HG02938 (cell line): ENCODE data around the gene CD4.
A peak's percentile ranks its signal among the peaks of the same experiment; 100 is the strongest.

Experiments used
- ATAC-seq: cut with Tn5 transposase; IDR thresholded peaks from one replicate; pipeline ENCODE4 v1.9.1; 2021; ENCODE audit warnings: mild to moderate bottlenecking, moderate library complexity; ENCODE audit not compliant: unreplicated experiment

Gene CD4

DNA sequence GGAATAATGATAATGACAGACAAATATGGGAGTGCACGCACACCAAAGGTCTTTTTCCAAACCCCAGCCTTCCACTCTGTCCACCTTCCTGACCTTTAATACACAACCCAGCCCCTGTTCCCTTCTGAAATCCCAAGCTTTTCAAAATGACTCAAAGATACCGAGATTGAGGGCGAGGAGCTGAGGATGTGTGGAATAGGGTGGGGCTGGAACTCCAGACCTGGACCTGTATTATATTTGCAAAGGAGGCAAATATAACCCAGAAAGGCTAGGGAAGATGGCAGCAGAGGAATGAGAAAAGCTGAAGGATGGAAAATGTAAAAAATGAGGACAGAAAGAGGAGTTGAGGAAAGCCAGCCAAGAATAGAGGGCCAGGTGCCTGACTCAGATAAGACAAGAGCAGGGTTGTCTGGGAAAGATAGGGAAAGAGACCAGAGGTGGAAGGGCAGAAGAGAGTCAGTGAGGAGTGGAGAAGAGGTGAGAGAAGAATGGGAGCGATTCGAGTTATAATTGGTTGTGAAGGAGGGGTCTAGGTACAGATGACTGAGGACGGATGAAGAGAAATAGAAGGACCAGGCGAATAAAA, 24.2 kb upstream of the CD4 start:
- ATAC-seq, result no peak

DNA sequence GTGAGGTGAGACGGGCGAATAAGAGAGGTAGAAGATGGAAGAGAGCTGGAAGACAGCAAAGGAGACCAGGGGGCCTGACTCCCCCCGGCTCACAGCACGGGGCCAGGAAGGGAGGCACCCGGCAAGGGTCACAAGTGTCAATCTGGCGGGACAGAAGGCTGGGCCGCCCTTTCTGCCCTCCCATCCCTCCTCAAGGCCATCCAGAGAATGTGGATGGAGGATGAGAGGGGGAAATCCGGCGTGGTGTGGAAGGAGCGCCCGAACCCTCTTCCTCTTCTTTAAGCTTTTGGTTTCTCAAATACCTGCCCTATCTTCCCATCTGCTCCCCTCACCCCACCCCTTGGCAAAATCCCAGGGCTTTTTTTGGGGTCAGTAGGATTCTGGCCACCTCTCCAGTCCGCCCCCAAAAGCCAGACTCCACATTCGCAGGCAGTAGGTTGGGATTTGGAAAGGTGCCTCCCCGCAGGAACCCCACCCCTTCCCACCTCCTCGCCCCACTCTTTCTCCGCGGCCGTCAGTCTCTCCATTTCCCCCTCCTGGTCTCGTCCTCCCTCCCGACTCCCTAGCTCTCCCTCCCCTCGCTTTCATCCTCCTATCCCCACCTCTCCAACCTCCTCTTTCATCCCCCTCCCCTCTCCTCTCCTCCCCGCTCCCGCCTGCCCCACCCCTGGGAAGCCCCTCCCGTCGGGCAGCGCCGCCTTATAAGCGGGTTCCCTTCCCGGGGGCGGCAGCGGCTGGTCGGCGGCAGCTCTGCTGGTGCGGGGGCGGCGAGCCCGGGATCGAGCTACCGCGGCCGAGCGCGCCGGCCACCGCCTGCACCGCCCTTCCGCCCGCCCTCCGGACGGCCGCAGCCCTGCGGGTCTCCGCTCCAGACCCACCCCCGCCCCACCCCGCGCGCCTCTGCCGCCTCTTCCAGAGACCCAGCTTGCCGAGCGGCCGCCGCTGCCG, 23.4 kb upstream of the CD4 start, which contains the start of gene PTMS:
PTMS (plus strand) TSS at position 730 of the 948 bp plus-strand sequence. CDS start 343 bp downstream, outside the sequence.
- peak; percentile 6 for ATAC-seq

DNA sequence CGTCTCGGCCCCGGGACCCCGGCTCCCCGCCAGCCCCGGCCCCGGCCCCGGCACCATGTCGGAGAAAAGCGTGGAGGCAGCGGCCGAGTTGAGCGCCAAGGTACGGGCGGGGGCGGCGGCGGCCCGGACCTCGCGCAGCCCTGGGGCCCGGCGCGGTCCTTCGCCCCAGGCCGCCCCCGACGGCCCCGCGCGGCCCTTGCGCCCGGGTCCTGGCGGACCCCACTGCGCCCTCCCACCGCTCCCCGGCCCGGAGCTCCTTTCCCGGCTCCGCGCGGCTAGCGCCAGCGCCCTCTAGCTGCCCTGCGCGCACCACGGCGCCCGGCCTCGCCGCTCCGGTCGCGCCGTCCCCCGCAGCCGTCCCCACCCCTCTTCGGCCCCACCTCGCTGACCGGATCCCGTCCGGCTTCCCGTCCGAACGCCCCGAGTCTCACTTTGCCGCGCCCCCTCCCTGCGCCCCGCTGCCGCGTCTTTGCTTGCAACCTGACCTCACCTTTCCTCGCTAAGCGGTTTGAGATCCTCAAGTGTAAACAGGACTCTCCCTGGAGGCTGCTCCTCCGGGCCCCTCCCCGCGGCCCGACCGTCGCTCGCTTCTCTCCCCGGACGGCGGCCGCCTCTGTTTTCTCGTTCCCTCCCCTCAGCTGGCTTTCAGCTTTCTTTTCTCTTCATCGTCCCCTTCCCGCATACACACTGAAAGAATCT, 22.5 kb upstream of the CD4 start:
- ATAC-seq, result peak; percentile 36

DNA sequence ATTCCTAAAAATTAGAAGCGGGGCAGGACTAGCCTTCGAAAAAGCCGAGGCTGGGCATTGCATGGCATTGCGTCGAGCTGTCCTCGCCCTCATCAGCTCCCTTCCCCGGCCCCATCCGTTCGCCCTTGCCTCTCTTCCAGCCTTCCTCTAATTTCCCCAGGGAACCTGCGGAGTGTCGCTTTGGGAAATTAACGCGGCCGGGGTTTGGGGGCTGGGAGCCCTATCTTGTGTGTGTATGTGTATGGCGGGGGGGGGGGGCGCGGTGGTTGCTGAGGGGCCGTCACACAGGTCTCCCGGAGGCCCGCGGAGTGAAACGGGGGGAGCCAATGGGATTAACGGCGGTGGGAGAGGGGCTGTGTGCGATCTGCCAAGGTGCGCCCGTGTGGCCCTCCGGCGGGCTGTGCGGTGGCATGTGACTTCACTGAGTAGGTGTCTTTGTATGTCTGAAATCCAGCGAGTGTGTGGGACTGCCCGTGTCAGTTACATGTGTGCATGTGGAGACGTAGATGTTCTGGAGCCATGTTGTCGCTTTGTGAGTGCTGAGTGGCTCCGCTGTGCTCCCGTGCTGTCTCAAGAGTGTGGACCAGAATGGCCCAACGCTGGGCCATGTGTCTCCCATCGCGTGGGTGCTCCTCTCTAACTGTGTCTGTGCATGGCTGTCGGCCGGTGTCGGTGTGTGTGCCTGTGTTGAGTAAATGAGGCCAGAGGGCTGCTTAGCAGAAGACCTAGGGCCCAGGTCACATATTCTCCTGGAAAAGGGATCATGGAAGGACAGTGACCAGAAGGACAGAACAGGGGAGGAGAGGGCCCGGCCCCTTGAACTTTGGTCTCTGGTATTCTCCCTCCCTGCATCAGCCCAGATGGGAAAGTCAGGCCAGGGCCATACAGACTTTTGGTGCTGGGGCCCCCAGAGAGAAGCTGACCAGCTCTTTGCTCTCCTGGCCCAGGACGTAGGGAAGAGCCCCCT, 21.7 kb upstream of the CD4 start:
- no peak for ATAC-seq

DNA sequence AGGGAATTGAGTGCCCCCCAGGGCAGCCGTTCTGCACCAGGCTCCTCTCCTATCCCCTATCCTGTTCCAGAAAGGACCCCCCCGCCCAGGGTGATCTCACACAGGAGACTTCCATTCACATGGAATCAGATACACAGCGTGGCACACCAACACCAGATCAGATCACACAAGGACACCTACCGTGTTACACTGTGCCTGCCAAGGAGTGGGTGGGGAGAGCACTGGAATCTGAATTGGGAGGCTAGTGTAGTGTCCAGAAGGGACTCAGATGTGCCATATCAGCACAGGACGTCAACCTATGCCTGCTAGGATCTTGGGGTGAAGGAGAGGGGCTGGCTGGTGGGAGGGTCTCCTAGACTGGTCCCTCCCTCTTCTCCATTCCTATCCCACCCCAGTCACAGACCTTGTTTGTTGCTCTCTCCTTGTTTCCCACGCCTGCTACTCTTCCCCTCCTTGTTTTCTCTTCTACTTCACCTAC, 20.9 kb upstream of the CD4 start:
- no peak for ATAC-seq

DNA sequence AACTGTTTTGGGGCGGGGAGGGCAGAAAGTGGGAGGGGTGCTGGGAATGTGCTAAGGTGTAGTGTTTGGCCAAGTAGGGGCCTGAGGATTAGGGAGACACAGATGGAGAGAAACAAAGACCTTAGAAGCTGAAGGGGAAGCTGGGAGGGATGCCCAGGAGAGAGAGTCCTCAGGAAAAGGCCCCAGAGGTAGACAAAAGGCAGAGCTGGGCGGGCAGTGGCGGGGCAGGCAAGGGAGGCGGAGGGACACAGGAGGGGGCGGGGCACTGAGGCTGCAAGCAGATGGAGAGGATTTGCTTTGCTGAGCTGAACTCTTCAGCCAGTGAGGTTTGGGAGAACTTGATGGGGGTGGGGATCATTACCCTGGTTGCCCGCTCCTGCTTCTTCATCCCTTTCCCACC, 20.3 kb upstream of the CD4 start:
- no peak for ATAC-seq

DNA sequence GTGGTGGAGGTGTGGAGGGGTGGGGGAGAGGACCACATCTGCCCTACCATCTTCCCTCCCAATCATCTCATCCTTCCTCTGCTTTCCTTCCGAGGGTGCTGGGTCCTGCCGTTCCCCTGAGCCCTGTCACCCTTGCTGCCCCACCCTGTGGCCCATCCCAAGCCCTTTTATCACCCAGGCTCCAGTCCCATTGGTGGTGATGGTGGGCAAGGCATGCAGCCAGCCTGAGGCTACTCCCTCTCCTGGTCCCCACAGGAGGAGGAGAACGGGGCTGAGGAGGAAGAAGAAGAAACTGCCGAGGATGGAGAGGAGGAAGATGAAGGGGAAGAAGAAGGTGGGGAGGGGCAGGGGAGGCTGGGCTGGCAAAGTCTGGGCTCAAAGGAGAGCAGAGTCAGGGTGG, 19.7 kb upstream of the CD4 start:
- no peak for ATAC-seq

DNA sequence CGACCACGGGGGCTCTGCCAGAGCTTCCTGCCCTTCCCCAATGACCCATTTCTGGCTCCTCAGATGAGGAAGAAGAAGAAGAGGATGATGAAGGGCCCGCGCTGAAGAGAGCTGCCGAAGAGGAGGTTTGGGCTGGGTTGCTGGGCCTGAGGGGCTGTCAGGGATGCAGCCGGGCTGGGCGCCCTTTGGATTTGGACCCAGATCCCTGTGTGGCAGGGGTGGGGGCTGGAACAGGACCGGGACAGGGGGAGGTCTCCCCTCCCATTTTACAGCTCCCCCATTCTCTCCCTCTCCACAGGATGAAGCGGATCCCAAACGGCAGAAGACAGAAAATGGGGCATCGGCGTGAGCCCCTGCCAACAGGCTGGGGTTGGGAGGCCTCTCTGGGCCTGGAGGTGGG, 19.2 kb upstream of the CD4 start:
- ATAC-seq, result no peak

DNA sequence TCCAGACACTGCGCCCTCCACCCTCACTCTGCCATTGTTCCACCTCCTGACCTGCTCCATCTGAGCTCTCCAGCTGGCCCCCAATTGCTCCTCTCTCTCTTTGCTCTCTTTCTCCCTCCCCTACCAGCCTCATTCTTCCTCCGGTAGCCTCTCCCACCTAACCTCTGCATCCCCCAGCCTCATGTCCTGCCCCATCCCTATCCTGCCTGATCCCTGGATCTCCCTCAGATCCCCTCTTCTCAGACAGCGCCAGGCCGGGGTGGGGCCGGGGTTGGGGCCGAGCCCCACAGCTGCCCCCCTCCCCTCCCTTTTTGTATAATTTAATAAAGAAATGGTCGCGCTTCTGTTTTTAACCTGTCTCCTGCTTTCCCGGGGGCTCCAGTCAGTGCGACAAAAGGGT, 18.7 kb upstream of the CD4 start:
- ATAC-seq, result no peak

DNA sequence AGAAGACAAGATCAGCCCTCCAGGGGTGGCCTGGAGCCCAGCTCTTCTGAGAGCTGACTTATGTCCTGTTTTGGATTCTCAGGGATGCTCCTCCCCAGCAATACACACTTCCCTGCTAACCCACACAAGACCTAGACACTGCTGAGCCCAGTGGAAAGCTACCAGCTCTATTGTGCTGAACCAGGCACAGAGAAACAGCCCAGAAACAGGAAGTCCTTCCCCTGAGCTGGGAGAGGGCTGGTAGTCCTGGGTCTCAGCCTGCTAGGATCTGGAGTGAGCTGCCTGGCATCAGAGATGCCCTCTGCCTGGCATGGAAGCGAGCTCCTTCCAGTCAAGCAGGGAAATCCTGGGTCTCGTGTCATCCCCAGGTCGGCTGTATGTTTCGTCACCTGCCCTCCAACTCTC, 18.2 kb upstream of the CD4 start:
- no peak for ATAC-seq

DNA sequence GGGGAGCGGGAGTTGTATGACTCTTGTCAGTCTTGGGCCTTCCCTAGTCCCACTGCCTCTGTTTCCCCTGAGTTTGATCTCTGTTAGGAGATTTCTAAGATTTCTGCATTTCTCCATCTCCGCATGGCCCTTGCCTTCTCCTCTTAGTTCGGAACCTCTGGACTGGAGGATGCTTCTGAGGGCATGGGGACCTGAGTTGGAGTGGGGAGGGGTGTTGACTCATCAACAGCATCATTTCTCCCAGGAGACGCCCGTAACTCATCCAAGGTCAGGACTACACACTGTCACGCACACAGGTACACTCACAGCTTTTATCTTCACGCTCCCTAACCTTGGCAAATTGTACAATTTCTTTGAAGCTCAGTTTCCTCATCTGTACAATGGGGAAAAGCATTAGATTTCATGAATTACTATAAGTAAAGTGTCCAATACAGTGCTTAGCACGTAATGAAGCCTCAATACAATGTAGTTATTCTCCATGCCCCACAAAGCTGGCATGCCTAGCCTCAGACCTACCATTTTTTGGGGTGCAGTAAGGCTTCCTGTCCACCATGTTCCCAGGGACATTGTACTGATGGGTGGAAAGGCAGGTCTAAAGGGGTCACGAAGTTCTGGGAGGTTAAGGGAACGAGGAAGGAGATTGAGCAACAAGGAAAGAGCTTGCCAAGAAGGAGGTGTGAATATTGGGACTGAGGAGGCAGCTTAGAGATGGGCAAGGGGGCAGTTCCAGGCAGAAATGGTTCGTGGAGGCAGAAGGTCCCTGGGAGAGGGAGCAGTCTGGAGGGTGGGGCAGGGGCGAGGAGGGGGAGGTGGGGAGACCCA, 17.6 kb upstream of the CD4 start:
- no peak for ATAC-seq

DNA sequence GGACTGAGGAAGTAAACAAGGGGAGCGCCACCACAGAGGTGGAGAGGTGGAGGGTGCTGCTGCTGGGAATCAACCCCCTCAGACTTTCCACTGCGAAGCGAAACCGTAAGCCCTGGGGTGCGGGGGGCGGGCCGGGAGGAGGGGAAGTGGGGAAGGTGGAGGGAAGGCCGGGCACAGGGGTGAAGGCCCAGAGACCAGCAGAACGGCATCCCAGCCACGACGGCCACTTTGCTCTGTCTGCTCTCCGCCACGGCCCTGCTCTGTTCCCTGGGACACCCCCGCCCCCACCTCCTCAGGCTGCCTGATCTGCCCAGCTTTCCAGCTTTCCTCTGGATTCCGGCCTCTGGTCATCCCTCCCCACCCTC, 17.0 kb upstream of the CD4 start, which contains the start of gene LAG3:
LAG3 (plus strand) TSS at position 190 of the 365 bp plus-strand sequence. CDS start 333 bp downstream, outside the sequence.
- ATAC-seq, result no peak

DNA sequence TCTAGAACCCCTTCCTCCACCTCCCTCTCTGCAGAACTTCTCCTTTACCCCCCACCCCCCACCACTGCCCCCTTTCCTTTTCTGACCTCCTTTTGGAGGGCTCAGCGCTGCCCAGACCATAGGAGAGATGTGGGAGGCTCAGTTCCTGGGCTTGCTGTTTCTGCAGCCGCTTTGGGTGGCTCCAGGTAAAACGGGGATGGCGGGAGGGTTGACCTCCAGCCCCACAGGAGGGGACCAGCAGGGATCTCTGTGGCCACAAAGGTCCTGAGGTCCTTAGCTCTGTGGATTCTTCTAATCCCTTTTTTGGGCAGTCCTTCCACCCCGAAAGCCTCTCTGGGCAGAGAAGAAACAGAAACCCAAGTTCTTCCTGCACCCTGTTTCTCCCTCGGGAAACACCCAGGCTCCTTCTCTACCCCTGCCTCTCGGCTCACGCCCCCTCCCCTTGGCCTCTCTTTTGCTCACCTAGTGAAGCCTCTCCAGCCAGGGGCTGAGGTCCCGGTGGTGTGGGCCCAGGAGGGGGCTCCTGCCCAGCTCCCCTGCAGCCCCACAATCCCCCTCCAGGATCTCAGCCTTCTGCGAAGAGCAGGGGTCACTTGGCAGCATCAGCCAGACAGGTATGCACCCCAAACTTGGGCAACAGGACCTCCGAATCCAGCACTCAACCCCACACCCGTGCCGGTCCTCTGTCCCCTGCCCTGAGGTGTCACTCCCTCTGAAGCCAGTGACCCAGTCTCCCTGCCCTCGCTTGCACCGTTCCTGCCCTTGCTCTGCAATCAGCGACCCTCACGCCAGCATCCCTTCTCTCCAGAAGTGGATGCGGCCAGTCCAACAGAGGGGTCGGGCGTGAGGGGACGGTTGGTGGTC, 16.4 kb upstream of the CD4 start:
- no peak for ATAC-seq

DNA sequence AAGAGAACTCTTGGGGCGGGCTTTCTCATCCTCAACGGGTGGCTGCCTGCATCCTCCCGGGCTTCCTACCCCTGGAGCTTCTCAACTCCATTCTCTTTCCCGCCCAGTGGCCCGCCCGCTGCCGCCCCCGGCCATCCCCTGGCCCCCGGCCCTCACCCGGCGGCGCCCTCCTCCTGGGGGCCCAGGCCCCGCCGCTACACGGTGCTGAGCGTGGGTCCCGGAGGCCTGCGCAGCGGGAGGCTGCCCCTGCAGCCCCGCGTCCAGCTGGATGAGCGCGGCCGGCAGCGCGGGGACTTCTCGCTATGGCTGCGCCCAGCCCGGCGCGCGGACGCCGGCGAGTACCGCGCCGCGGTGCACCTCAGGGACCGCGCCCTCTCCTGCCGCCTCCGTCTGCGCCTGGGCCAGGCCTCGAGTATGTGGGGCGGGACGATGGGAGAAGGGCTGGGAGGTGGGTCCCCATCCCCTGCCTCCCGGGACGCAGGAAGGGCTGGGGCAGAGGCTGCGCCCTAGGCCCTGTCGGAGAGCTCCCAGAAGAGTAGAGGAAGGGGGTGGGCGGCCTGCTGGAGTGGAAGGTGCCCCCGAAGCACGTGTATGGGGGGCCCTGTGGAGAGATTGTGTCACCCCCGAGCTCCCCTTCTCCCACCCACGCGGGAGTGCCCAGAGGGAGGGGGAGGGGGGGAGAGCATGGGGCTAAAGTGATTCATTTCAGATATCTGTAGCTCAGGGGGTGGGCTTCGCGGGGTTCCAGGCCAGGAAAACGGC, 15.6 kb upstream of the CD4 start:
- no peak for ATAC-seq

DNA sequence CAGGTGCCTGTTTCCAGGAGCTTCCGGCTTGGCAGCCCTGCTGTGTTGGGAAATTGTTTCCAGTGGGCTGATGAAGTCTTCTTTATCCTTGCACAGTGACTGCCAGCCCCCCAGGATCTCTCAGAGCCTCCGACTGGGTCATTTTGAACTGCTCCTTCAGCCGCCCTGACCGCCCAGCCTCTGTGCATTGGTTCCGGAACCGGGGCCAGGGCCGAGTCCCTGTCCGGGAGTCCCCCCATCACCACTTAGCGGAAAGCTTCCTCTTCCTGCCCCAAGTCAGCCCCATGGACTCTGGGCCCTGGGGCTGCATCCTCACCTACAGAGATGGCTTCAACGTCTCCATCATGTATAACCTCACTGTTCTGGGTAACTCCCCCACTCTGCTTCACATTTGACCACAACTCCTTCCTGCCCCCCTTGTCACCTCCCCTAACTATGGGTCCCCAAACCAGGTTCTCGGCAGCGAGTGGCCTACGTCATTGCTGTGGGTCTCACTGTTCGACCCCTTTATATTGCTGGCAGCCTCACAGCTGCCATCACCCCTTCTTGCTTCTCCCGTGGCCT, 14.7 kb upstream of the CD4 start:
- ATAC-seq, result no peak

DNA sequence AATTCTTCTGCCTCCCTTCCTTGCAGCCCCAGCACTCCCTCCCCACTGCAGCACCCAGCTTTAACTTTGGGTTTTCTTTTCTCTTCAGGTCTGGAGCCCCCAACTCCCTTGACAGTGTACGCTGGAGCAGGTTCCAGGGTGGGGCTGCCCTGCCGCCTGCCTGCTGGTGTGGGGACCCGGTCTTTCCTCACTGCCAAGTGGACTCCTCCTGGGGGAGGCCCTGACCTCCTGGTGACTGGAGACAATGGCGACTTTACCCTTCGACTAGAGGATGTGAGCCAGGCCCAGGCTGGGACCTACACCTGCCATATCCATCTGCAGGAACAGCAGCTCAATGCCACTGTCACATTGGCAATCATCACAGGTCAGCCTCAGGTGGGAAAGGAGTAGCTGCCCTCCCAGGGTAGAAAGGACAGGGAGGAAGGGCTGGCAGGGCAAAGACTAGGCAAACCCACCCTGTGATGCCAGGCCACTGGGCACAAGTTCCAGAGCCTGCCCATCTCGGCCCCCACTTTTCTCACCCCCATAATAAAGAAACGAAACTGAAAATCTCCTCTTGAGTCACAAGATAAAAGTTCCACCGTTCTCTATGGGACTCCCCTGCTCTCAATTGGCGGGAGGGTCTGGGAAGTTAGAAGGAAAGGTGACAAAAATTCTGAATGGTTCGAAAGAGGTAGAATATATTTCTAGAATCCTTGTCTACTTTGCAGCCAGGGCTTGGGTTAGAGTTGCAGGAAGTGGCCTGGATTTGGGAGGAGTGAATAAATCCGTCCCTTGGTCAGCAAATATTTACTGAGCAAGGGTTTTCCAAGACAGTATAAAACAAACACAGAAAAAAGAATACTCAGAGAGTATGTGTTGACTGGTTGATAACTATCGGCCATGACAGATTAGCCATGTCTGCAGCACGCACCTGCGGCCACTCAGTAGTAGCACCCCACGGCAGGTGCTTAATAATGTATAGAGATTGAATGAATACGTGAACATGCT, 13.8 kb upstream of the CD4 start:
- ATAC-seq, result no peak
